Measurements from ENCODE around the gene CTSG.
"Not testable (repeated sequence)": the region's sequence is repeated elsewhere in the genome, so short reads cannot be mapped to it uniquely, and the experiment has no call there.

CTSG gene, protein sequence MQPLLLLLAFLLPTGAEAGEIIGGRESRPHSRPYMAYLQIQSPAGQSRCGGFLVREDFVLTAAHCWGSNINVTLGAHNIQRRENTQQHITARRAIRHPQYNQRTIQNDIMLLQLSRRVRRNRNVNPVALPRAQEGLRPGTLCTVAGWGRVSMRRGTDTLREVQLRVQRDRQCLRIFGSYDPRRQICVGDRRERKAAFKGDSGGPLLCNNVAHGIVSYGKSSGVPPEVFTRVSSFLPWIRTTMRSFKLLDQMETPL

DNA sequence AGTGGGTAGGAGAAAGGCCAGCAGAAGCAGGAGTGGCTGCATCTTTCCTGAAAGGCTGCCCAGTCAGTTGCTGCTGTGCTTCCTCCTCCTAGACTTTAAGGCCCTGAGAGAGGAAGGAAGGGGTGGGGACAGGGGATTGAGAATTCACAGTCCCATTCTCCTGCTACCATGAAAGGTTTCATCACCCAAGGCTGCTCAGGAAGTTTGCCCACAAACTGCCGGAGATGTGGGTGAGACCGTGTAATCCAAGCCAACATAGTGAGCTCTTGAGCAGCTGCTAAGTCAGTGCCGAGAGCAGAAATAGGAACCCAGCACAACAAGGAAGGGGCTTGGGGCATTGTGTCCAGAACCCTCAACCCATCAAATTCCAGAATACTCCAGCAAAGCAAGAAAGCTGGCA lies at the start of gene CTSG:
Gene CTSG, minus strand, starts transcription at position 69 of the 400 bp plus-strand sequence. Its CDS starts 27 bp downstream, at position 42.
- no peak for DNase-seq

DNA sequence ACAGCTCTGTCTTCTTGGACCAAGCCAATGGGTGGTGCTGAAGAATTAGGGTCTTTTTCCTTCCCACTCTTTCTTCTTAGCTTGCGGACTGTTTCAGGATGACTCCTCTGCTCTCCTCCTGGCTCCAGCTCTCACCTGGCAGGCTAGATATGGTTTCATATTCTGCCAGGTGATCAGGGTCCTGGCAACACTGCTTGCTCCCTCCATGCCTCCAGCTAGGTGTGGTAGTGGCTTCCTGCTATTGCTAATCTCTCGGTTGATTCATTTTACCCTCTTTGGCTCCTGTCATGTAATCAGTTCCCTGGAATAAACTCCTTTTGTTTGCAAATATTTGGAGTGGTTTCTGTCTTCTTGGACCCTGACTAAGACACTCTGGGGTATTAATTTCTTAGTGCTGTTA lies 37.7 kb upstream of the CTSG start:
- DNase-seq: peak; percentile 56

DNA sequence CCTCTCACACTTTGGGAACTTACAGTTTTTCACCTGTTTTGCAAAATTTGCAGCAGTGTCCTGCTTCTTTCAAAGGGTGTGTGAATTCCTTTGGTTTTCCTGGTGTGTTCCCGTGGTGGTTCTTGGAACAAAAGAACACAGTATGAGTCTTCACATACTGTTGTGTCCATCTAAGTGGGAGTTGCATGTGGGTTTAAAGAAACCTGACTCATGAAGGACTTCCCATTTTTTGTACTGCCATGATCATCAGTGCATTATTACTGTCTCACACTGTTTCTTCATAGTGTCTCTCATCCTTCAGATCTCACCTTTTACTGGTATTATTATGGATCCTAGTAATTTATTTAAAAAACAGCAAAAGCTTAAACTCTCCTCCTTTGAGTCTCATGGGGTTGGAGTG lies 37.2 kb upstream of the CTSG start:
- no peak for DNase-seq

DNA sequence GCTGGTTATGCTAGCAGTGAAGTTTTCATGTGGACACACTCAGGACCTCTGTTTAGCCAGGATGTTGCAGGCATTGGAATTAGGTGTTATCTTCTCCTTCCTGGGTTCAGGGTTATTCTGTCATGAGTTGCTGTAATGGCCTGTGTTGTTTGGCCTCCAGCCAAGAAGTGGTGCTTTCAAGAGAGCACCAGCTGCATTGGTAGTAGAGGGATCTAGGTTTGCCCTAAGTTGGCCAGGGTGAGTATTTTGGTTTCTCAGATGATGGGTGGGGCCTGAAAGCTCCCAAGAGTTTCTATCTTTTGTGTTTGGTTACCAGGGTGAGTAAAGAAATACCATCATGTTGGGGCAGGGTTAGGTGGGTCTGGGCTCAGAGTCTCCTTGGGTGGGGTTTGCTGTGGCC lies 36.1 kb upstream of the CTSG start:
- peak; percentile 30 for DNase-seq

DNA sequence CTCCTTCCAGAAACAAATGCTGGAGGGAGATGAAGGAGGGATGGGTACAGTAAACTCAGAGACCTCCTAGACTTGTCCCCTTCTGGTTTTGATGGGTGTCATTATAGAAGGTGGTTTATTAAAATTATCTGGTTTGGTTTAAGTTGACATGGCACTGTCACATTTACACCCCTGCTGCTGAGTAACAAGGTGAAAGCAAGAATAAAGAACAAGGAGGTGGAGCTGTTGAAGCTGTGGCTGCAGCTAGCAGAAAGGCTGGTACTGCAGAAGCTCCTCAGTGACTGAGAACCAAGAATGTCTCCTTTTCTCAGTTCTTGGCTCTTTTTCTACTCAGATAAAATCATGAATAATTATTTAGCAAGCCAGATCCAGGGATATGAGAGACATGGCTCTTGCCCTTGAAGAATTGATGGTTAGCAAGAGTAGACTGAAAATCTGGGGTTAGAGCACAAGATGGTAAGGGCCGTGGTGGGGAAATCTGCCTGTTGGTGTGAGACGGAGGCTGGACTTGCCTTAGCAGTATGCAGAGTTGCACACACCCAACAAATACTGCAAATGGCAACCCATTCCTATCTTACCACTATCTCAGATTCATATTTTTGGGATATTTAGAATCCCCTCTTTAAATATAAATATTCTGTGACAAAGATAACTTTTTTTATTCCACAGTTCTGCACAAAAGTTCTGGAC lies 33.8 kb upstream of the CTSG start, which contains the start of gene GZMH:
Gene GZMH, minus strand, starts transcription at position 31 of the 690 bp plus-strand sequence. CDS start 72 bp downstream, outside the sequence.
- no peak for DNase-seq

DNA sequence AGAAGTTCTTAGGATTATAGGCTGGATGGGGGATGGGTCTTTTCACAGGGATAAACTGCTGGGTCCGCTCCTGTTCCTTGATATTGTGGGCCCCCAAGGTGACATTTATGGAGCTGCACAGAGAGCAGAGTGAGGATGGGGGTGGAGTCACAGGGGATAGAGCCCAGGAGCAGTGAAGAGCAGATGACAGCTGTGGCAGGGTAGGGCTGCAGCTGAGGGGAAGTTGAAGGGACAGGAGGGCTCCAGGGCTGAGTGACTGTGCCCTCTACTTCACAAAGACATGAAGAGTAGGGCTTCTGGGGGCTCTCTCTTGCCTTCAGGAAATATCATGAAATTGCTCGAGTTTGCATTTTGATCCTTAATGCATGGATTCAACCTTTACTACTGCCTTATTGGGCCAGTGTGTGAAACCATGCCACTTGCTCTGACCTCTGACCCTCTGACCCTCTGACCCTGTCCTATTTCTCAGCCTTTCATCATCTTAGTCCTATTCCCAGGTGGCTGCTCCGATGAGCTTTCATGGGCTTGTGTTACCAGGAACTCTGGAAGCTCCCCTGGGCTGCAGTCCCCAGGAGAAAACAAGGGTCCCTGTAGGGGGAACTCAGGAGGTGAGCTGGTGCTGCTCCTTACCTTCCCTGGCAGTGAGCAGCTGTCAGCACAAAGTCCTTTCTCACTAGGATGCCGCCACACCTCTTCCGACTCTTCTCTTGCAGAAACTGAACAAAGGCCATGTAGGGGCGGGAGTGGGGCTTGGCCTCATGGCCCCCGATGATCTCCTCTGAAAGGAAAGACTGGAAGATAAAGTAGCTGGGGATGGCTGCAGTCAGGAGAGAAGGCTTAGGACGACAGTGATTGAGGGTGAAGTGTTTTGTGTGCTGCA lies 31.8 kb upstream of the CTSG start:
- DNase-seq: no peak

DNA sequence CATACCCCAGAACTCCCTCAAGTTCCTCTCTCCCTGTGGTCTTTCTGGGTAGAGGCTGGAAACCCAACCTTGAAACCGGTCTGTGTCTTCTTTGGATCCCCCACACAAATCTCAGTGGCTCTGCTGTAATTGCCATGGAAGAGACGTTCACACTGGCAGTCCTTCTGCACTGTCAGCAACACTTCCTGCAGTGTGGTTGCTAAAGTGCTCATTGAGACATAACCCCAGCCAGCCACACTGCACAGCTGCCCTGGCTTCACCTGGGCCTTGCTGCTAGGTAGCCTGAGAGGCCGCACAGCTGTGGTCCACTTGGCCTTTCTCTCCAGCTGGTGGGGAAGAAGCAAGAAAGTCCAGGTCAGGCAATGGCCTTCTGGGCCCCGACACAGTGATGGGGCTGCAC lies 31.0 kb upstream of the CTSG start:
- DNase-seq: peak; percentile 37

DNA sequence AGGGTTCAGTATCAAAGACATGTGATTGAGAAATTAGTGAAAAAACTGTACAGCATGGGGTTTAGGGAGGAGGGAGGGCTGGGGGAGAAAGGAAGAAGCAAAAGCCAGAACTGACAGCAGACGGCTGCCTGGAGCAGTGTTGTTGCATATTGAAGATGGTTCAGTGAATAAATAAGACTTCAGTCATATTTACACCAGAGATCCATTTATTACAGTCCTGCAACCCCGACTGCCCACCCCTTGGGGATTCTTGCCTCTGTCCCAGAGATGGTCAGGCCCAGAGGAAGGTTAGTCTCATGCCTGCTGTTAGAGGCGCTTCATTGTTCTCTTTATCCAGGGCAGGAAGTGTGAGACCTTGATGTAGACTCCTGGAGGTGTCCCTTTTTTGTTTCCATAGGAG lies 30.2 kb upstream of the CTSG start:
- DNase-seq: no peak

DNA sequence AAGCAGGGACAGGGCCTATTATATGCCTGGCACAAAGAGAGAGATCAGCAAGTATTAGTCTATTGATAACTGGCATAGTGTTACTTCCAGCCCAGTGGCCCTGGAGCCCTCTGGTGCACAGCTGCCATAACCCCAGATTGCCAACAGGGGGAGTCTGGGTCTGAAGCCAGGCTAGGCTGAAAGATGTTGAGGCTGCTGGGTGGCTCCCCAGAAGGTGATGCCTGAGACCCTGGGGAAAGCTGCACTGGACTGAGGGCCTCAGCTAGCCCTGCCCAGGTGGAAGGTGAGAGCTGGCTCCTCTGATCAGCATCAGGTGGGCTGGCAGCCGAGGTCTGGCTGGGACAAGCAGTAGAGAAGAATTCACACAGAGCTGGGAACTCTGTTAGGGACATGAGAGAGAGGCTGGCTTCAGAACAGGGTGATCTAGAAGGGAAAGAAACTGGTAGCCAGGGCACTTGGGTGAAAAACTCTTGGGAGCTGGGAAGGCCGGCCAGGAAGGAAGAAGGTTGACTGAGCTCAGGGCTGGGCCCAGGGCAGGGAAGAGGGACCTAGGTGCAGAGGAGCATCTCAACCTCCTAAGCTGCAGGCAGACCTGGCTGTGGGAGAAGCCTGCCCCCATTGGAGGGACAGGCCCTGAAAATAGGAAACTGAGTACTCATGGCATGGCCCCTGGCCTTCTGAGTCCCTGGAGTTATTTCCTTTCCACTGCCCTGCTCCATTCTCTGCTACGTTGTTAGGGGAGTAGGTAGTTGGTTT lies 29.6 kb upstream of the CTSG start:
- no peak for DNase-seq

DNA sequence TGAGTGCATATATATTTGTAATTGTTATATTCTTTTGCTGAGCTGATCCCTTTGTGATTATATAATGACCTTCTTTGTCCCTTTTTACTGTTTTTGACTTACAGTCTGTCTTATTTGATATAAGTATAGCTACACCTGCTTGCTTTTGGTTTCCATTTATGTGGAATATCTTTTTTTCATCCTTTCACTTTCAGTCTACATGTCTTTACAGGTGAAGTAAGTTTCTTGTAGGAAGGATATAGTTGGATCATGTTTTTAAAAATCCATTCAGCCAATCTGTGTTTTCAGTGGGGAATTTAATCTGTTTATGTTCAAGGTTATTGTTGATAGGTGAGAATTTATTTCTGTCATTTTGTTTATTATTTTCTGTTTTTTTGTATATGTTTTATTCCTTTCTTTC lies 21.4 kb upstream of the CTSG start:
- DNase-seq: no peak

DNA sequence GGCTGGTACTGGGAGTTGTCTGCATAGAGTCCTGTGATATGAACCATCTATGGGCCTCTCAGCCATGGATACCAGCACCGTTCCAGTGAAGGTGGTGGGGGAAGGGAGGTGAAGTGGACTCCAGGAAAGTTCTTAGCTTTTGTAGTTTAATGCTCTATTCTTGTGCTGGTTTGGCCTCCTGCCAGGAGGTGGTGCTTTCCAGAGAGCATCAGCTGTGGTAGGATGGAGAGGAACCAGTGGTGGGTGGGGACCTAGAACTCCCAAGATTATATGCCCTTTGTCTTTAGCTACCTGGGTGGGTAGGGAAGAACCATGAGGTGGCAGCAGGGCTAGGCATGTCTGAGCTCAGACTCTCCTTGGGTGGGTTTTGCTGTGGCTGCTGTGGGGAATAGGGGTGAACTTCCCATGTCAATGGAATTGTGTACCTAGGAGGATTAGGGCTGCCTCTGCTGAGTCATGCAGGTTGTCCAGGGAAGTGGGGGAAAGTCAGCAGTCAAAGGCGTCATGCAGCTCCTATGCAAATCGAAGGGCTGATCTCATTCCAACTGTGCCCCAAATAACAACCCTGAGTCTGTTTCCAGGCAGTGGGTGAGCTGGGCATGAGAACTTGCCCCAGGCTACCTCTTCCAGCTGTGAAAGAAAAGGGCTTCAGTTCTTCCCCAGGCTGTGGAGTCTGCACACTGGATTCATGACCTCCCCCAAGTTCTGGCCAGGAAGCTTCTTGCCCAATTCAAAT lies 19.2 kb upstream of the CTSG start:
- DNase-seq: no peak

DNA sequence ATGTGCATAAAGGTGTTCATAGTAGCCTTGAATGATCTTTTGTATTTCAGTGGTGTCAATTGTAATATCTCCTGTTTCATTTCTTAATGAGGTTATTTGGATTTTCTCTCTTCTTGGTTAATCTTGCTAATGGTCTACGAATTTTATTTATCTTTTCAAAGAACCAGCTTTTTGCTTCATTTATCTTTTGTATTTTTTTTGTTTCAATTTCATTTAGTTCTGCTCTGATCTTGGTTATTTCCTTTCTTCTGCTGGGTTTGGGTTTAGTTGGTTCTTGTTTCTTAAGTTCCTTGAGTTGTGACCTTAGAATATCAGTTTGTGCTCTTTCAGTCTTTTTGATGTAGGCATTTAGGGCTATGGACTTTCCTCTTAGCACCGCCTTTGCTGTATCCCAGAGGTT lies 15.0 kb upstream of the CTSG start:
- DNase-seq: not testable (repeated sequence)

DNA sequence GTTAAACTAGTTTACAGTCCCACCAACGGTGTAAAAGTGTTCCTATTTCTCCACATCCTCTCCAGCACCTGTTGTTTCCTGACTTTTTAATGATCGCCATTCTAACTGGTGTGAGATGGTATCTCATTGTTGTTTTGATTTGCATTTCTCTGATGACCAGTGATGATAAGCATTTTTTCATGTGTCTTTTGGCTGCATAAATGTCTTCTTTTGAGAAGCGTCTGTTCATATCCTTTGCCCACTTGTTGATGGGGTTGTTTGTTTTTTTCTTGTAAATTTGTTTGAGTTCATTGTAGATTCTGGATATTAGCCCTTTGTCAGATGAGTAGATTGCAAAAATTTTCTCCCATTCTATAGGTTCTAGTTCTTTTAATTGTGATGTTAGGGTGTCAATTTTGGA lies 8.4 kb upstream of the CTSG start:
- DNase-seq: not testable (repeated sequence)

DNA sequence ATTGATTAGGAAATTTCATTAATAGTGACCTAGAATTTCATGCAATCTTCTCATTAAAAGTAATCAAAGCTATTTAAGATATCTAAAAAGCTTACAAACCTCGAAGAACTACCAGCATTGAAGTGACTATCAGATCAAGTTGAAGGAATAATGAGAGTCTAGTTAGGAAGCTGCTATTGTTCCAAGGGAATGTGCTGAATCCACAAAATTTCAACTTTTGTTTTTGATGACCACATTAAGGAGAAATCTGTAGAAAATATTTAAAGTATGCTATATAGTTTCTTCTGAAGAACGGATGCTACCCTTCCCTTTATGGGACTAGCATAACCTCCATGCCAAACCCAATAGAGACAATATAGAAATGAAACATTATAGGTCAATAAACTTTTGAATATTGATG lies 2.5 kb upstream of the CTSG start:
- DNase-seq: no peak

DNA sequence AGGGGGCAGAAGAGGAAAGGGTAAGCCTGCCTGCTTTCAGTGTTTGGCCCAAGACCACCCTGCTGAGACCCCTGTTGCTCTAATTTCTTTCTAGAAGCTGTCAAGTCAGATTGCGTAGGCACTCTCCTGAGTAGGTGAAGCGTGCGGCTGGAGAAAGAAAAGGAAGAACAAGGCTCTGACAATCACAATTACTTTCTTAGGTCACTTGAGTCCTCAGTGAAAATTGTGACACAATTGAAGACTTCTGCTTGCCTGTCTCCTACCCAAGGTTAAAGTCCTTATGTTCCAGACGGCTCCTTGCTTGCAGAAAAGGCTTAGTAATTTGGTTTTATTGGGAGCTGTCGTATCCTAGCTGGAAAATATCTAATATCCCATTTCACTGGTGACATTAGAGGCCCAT lies 721 bp upstream of the CTSG start:
- DNase-seq: no peak

DNA sequence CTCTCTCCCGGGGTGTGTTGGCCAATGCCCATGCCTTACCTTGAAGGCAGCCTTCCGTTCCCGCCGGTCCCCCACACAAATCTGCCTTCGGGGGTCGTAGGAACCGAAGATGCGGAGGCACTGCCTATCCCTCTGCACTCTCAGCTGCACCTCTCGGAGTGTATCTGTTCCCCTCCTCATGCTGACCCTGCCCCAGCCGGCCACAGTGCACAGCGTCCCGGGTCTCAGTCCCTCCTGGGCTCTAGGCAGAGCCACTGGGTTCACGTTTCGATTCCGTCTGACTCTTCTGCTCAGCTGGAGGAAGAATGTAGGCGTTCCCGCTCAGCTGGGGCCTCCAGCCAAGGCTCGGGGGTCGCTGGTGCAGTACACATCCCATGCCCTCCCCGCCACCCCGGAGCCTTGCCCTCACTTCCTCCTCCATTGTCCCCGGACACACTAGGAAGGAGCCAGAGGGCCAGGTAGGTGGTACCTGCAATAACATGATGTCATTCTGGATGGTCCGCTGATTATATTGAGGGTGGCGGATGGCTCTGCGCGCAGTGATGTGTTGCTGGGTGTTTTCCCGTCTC lies 1.8 kb downstream of the CTSG start:
- DNase-seq: no peak

DNA sequence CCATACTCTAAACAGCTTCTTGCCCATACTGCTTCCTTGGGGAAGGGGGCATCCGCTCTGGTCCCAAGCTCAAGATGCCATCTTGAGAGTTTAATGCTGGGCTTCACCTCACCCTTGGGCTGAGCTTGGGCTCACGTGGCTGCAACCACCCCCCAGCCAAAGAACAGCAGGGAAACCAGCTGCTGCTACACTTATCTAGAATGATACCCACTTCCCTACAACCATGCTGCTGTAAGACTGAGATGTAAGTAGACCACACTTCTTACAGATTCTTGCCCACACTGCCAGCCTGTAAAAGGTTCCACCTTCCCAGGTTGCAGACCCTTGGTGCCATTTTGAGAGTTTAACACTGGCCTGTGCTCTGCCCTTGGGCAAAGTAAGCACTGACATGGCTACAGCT lies 9.7 kb downstream of the CTSG start:
- no peak for DNase-seq

DNA sequence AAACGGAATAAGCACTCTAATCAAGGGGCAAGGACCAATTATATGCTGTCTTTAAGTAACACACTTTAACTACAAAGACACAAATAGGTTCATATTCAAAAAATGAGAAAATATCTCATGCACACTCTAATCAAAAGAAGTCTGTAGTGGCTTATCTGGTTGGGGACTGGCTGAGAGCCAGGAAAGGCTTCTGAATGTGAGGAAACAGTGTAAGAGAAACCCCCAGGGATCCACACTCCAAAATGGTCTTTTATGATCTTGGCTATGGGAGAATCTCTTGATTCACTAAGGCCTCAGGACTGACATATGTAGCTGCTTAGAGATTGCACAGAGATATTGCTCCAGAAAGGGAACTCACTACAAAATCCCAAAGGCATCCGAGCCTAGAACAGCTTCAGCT lies 10.3 kb downstream of the CTSG start:
- peak; percentile 86 for DNase-seq

DNA sequence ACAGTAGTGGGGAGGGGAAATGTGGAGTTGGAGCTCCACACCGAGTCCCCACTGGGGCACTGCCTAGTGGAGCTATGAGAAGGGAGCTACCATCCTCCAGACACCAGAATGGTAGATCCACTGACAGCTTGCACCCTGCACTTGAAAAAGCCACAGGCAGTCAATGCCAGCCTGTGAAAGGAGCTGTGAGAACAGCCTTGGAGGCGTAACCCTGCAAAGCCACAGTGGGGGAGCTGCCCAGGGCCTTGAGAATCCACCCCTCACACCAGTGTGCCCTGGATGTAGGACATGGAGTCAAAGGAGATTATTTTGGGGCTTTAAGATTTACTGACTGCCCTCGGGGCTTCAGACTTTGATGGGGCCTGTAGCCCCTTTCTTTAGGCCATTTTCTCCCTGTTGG lies 12.5 kb downstream of the CTSG start:
- DNase-seq: no peak

DNA sequence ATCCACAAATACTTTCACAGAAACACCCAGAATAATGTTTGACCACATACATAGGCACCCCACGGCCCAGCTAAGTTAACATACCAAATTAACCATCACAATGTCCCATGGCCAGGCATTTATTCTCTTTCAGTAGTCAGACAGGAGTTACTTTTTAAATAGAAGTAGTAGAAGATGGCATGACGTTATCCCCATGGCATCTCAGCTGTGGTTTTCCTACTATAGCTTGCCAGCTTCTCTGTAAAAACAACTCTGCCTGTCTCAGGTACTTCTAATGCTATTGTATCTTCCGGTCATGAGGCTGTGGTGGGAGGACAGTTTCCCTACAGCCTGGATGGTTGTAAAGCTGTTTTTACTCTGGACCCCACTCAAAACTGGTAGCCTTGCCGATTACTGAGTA lies 19.3 kb downstream of the CTSG start:
- DNase-seq: no peak

DNA sequence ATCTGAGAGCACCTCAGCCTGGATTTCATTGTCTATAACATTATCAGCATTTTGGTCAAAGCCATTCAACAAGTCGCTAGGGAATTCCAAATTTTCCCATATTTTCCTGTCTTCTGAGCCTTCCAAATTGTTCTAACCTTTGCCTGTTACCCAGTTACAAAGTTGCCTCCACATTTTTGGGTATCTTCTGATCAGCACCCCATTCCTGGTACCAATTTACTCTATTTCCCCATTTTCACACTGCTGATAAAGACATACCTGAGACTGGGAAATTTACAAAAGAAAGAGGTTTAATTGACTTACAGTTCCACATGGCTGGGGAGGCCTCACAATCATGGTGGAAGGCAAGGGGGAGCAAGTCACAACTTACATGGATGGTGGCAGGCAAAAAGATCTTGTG lies 27.0 kb downstream of the CTSG start:
- DNase-seq: not testable (repeated sequence)

Measured in DMS79 (cell line).